Retina (tissue), 1 donor: ENCODE results near the gene GAST.
A peak's percentile ranks its signal among the peaks of the same experiment; 100 is the strongest.

ENCODE experiments used
- DNase-seq: peaks from one replicate; pipeline ENCODE4 v3.0.0-alpha.2; 2016

Gene GAST

DNA sequence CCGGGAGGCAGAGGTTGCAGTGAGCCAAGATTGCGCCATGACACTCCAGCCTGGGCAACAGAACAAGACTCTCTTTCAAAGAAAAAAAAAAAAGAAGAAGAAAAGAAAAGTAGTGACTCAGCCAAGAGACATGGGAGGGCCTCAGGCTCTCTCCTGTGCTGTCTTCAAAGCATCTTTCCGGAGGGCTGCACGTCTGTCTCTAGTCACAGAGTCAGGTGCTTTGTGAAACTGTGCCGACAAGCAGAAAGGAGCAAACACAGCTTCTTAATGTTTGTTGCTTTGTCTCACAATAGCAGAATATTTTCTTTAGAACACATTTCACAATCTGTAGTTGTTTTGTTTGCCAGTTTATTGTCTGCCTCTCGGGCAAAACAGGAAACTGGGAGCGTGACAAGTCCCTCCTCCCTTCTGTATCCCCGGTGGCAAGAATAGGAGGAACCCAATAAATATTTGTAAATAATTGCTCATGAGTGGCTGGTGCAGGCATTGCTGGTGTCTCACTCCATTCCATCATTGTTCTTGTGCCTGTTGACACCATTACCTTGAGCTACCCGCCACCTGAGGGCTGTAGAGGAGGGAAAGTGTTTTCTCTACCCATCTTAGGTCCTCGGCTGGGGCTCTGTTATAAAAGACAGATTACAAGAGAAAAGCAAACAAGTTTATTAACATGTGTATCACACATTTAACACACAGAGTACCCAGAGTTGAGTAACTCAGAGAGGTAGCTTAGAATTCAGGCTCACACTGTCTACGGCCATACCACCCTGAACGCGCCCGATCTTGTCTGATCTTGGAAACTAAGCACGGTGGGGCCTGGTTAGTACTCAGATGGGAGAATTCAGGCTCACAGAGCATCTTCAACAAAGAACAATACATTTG, 5.5 kb downstream of the GAST start:
- DNase-seq, result no peak

- DNase-seq, result no peak
Measured at GRCh38 chr17:41718287-41718645, 6.1 kb downstream of the GAST start.

GRCh38 chr17:41722231-41722630, 10.1 kb downstream of the GAST start:
- DNase-seq, result no peak

DNA sequence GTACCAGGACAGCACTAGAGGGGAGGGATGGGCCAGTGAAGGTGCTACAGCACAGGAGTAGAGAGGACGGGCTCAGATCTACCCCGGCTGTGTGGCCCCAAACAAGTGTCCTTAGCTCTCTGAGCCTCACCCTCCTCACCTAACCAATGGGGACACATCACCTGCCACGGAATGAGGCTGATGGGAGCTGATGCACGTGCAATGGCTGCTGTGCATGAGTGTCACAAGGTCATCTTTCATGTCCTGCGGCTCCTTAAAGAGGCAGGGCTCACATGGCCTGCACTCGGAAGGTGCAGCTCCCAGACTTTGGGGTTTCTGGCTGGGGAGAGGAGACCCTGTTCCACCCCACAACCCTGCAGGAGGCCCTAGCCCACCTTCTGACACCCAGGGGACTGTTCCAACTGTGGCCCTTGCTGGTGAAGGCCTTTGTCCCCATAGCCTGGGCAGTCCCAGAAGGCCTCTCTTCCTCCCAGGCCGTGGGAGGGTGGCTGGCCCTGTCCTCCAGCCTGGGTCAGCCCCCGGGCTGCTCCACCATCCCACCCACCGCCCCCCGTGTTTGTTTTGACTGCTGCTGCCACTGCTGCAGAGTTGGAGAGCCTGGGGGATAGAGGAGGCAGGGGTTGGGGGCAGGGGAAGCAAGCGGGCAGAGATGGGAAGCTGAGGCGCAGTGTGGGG, 11.8 kb downstream of the GAST start:
- DNase-seq, result no peak

- no peak for DNase-seq
Measured at GRCh38 chr17:41724476-41725050, 12.4 kb downstream of the GAST start.

DNA sequence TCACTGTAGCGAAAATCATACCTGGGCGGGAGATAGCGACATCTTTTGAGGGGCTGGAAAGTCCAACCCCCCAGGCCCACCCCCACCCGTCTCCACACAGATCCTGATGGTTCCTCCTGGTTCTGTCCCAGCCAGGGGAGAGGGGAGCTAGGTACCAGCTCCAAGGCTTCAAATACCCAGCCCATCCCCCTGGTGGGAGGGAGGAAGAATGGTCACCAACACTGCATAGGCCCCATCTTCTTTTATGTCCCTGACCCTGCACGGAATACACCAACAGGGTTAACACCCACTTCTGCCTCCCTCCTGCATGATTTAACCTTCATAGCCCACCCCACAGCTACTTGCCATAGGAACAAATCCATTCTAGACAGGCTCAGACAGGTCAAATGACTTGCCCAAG, 13.0 kb downstream of the GAST start:
- no peak for DNase-seq

DNA sequence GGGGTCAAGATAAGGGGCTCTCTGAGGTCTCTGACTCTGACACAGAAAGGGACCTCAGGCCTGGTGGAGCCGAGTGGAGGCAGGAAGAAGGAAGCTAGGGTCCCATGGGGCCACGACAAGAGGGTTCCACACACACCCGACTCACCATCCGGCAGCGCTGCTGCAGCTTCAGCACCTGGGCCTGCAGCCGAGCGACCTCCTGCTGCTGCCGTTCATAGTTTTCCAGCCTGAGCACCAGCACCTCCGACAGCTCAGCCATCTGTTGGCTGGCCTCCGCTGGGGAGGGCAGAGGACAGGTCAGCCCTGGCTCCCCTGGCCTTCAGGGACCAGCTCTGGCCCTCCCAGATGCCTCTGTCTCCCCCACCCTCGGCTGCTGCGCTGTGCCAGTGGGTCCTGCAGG, 15.9 kb downstream of the GAST start:
- no peak for DNase-seq

GRCh38 chr17:41730479-41730878, 18.3 kb downstream of the GAST start:
- DNase-seq, result no peak

DNA sequence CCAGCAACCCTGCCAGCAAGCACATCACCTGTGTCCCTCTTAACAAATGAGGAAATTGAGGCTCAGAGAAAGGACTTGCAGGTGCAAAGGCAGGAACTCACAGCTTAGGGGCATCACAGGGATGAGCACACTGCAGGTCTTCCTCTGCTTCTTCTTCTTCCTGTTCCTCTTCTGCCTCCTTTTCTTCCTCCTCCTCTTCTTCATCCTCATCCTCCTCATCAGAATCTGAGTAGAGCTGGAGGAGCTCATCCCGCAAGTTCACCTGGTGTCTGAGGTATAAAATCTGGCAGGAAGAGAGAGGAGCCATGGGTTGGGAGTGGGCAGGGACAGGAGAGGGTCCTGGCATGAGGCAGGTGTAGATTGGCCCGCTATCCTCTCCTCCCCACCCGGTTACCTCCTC, 19.7 kb downstream of the GAST start:
- DNase-seq, result no peak

DNA sequence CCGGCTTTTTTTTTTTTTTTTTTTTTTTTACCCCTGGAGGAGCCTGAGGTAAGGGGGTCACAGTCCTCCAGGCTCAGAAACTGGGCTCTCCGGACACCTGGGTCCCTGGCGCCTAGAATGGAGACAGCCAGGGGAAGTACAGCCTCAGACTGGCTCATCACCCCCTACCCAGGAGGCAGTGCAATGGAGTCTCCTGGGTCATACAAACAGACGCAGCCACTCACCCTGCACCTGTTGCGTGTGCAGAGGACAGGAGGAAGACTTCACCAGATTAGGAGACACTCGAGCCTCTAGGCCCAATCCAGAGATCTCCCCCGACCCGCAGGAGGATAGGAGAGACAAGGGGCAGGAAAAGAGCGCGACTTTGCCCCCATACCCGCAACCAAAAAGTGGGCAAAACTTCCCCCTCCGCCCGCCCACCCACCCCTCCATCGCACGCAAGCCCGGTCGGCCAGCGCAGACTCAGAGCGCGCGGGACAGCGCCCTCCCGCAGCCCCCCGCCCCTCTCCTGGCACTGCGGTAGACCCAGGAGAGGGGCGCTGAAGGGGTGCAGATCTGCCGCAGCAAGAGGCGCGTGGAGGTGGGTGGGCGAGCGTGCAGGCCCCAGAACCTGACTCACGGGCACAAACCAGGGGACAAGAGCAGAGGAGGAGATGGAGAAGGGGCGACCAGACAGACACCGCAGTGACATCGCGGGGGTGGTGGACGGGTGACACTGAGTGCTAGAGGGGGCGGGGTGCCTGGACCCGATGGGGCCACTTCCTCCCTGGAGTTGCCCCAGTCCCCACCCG, 21.4 kb downstream of the GAST start:
- DNase-seq, result no peak

- DNase-seq, result peak; percentile 91
Measured at GRCh38 chr17:41734139-41734948, 22.2 kb downstream of the GAST start, which contains the start of gene HAP1. Gene HAP1 (minus strand): TSS chr17:41734643. CDS start chr17:41734634, 9 bp downstream.

DNA sequence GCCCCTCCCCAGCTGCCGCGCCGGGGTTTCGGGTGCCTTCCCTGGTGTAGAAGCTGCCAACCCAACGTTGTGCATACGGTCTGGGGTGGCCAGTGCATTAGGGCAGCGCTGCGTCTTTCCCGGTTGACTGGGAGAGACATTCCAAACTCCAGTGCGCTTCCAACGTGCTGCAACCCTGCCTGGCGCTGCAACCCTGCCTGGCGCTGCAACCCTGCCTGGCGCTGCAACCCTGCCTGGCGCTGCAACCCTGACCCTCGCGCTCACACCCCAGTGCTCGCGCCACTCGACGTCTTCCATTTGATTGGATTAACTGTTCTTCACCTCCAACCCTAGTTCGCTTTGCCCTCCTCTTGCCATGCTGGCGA, 22.8 kb downstream of the GAST start:
- DNase-seq, result no peak

- no peak for DNase-seq
Measured at GRCh38 chr17:41735744-41736143, 23.6 kb downstream of the GAST start.

GRCh38 chr17:41736983-41737679, 25.0 kb downstream of the GAST start:
- DNase-seq, result no peak

- no peak for DNase-seq
Measured at GRCh38 chr17:41737680-41738023, 25.5 kb downstream of the GAST start.

- peak; percentile 96 for DNase-seq
Measured at GRCh38 chr17:41738077-41738800, 26.1 kb downstream of the GAST start.

GRCh38 chr17:41738801-41739112, 26.6 kb downstream of the GAST start:
- DNase-seq, result no peak

- DNase-seq, result no peak
Measured at GRCh38 chr17:41739661-41740352, 27.7 kb downstream of the GAST start.

- DNase-seq, result no peak
Measured at GRCh38 chr17:41740506-41740905, 28.4 kb downstream of the GAST start.

DNA sequence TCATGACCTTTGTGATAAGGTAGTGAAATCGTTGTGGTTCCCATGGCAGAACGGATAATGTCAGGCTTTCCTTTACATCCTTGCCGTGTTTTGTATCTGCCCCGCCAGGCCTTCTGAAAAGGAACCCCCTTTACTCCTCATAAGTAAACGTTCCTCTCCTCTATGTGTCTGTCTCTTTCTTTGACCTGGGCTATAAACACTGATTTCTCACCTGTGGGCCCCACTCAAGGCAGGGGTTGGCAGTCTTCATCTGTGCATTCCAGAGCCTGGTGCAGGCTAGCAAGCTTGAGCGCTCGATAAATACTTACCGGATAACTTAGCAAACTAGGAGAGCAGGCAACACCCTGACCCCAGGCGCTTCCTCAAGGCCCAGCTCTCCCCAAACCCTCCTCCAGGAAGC, 29.6 kb downstream of the GAST start:
- no peak for DNase-seq

- DNase-seq, result no peak
Measured at GRCh38 chr17:41748275-41748674, 36.1 kb downstream of the GAST start.
